ENCODE results near the gene OSCAR. TPM values are rescaled to one million over a fixed set of nuclear protein-coding genes. Genes with fewer than 3 reads are reported as not detected.
"Not testable (repeated sequence)": the region's sequence is repeated elsewhere in the genome, so short reads cannot be mapped to it uniquely, and the experiment has no call there.

The OSCAR gene
- total RNA-seq, 1 donor from 2014 or later: 3.9 TPM

GRCh38 chr19:54125713-54126112, 25.1 kb upstream of the OSCAR start:
- DNase-seq (ENCODE audit: low spot score): no peak

- no peak for DNase-seq (ENCODE audit: low spot score)
Observed at GRCh38 chr19:54124393-54124792, 23.8 kb upstream of the OSCAR start.

GRCh38 chr19:54123682-54124081, 23.1 kb upstream of the OSCAR start:
- no peak for DNase-seq (ENCODE audit: low spot score)

GRCh38 chr19:54121259-54121658, 20.7 kb upstream of the OSCAR start:
- DNase-seq (ENCODE audit: low spot score): no peak

GRCh38 chr19:54115109-54116063, 14.8 kb upstream of the OSCAR start, which contains the start of the genes PRPF31 and TFPT:
PRPF31 (plus strand) TSS chr19:54115754; CDS start chr19:54118279, 2,525 bp downstream.
TFPT (minus strand) TSS chr19:54115657; CDS start chr19:54115269, 388 bp downstream.
- peak; percentile 98 for DNase-seq (ENCODE audit: low spot score)

- DNase-seq (ENCODE audit: low spot score): peak; percentile 30
Observed at GRCh38 chr19:54114340-54115108, 13.9 kb upstream of the OSCAR start.

GRCh38 chr19:54109651-54110050, 9.0 kb upstream of the OSCAR start:
- no peak for DNase-seq (ENCODE audit: low spot score)

- no peak for DNase-seq (ENCODE audit: low spot score)
Observed at GRCh38 chr19:54108496-54108895, 7.9 kb upstream of the OSCAR start.

- no peak for DNase-seq (ENCODE audit: low spot score)
Observed at GRCh38 chr19:54107876-54108490, 7.4 kb upstream of the OSCAR start.

GRCh38 chr19:54106716-54107115, 6.1 kb upstream of the OSCAR start:
- DNase-seq (ENCODE audit: low spot score): no peak

GRCh38 chr19:54105796-54106195, 5.2 kb upstream of the OSCAR start:
- DNase-seq (ENCODE audit: low spot score): no peak

GRCh38 chr19:54104998-54105715, 4.6 kb upstream of the OSCAR start:
- DNase-seq (ENCODE audit: low spot score): no peak

GRCh38 chr19:54102421-54103169, 2.0 kb upstream of the OSCAR start, which contains the start of gene NDUFA3:
NDUFA3 (plus strand) TSS chr19:54102855; CDS start chr19:54102879, 24 bp downstream.
- peak; percentile 99 for DNase-seq (ENCODE audit: low spot score)

- not testable (repeated sequence) for DNase-seq (ENCODE audit: low spot score)
Observed at GRCh38 chr19:54099903-54100255, 724 bp downstream of the OSCAR start.

- DNase-seq (ENCODE audit: low spot score): no peak
Observed at GRCh38 chr19:54099190-54099902, 1.3 kb downstream of the OSCAR start.

- peak; percentile 23 for DNase-seq (ENCODE audit: low spot score)
Observed at GRCh38 chr19:54096617-54097106, 3.9 kb downstream of the OSCAR start.

- DNase-seq (ENCODE audit: low spot score): peak; percentile 38
Observed at GRCh38 chr19:54095859-54096616, 4.6 kb downstream of the OSCAR start.

- DNase-seq (ENCODE audit: low spot score): no peak
Observed at GRCh38 chr19:54095136-54095858, 5.3 kb downstream of the OSCAR start.
